Stimulated activated CD4-positive, alpha-beta T cell treated with anti-CD3 and anti-CD28 coated beads, Interleukin-4, amount 100 ng/mL, for 48 hours (primary cell): Measurements from ENCODE around the gene CD109.

ENCODE experiments used
- DNase-seq, 2 donors: peaks; one replicate each; pipeline ENCODE4 v3.0.0-alpha.2; 2020; ENCODE audit warnings: low read depth in 2 of 2

CD109 gene

GRCh38 chr6:73854998-73855718 lies 159.2 kb downstream of the CD109 start:
- no peak for DNase-seq

GRCh38 chr6:73857341-73857890 lies 161.4 kb downstream of the CD109 start:
- no peak for DNase-seq

- DNase-seq = no peak
Measured at GRCh38 chr6:73858376-73858775, 162.4 kb downstream of the CD109 start.

GRCh38 chr6:73860303-73860702 lies 164.3 kb downstream of the CD109 start:
- no peak for DNase-seq

GRCh38 chr6:73866305-73866704 lies 170.3 kb downstream of the CD109 start:
- no peak for DNase-seq

- no peak for DNase-seq
Measured at GRCh38 chr6:73867411-73867810, 171.4 kb downstream of the CD109 start.

- no peak for DNase-seq
Measured at GRCh38 chr6:73870907-73871306, 174.9 kb downstream of the CD109 start.

GRCh38 chr6:73873081-73873480 lies 177.1 kb downstream of the CD109 start:
- DNase-seq = no peak
